CD4-positive, alpha-beta T cell treated with Interleukin-12 subunit alpha and Interleukin-12 subunit beta, for 1 hour (primary cell): ENCODE results near the gene MRPL2.
"Not testable (repeated sequence)": the region's sequence is repeated elsewhere in the genome, so short reads cannot be mapped to it uniquely, and the experiment has no call there.

Experiments used
- DNase-seq: peaks from one replicate; pipeline ENCODE4 v3.0.0-alpha.2; 2020

Gene MRPL2

GRCh38 chr6:43081922-43082321 is 22.7 kb upstream of the MRPL2 start:
- not testable (repeated sequence) for DNase-seq

DNA sequence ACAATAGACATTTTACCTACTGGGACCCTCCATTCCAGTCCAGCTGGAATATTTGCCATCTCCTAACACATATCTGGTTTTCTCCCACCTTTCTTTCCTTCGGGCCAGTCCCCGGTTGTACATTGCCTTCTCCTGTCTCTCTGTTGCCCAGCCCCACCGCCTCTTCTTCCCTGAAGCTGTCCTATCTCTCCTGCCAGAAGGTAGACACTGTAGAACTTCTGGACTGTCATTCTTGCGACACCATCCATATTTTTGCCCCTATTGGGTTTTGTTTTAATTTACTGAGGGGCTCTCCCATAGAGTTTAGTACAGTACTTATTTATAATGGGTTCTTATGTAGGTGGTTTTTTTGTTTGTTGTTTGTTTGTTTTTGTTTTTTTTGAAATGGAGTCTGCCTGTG is 21.8 kb upstream of the MRPL2 start:
- DNase-seq, result no peak

DNA sequence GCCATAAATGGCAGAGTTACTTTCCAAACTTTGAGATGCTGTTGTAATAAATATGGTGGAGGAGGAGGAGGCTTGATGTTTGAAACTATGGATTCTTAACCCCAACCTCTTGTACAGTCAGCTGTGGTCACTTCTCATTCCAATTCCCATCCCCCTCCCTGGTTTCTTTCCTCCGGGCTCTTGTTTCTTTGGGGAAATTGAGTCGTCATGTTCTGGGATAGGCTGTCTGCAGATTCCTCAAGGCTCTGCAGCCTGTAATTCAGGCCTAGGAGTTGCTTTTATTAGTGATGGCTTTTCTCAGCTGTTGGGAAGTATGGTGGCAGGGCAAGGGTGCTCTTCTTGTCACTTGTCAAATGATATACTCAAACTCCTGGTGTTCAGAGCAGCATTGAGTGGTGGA is 19.5 kb upstream of the MRPL2 start:
- no peak for DNase-seq

- DNase-seq, result no peak
These were observed 18.8 kb upstream of the MRPL2 start for GRCh38 chr6:43077981-43078511.

DNA sequence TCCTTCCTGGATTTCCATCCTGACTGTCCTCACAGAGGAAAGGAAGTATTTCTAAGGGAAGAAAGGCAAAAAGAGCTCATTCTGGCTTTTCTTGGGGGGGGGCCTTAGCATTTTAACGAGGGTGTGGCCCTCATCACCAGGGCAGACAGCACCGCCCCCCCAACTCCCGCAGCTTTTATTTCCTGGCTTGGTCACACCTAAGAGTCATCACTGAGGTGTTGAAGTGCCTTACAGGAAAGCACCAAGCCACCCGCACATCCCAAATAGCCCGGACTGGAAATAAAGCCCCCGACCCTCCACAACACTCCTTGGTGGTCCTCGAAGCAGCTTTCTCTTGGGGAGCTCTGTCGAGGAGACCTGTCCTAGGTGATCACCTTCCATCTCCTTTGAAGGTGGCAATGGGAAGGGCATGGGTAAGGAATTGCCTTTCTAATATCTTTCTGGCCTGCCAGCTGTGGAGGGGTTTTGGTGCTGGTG is 18.1 kb upstream of the MRPL2 start:
- DNase-seq, result no peak

DNA sequence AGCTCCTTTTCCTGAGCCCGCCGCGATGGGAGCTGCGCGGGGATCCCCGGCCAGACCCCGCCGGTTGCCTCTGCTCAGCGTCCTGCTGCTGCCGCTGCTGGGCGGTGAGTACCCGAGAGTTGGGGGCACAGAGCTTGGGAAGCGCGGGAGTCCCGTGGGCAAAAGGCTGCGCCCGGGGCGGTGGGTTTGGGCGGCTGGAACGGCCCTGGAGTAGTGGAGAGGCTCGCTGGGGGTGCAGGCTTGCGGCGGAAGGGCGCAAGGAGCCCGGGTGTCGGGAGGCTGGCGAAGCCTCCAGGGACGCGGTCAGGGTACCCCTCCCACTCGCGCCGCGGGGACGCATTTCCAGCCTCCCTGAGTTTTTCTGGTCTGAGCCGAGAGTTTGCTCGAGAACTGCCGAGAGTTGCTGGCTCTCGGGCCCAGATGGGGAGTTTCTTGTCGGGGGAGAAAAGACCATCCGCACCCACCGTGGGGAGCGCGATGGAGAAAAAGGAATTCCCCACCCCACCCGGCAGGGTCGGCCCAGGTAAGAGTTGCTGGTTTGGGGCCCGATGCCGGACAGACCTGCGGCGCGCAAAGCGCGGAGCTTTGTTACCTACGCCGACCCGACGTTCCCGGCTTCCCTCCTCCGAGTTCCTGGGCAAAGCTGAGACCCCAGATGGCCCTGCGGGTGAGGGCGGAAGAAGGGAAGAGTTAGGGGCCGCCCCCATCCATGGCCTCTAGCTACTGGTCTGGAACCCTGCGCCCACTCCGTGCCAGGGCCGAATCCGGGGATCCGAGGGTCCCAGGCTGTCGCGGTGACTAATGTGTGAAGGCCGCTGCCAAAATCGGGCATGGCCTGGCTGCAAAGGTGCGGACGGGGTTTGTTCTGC is 17.5 kb upstream of the MRPL2 start:
- DNase-seq, result no peak

DNA sequence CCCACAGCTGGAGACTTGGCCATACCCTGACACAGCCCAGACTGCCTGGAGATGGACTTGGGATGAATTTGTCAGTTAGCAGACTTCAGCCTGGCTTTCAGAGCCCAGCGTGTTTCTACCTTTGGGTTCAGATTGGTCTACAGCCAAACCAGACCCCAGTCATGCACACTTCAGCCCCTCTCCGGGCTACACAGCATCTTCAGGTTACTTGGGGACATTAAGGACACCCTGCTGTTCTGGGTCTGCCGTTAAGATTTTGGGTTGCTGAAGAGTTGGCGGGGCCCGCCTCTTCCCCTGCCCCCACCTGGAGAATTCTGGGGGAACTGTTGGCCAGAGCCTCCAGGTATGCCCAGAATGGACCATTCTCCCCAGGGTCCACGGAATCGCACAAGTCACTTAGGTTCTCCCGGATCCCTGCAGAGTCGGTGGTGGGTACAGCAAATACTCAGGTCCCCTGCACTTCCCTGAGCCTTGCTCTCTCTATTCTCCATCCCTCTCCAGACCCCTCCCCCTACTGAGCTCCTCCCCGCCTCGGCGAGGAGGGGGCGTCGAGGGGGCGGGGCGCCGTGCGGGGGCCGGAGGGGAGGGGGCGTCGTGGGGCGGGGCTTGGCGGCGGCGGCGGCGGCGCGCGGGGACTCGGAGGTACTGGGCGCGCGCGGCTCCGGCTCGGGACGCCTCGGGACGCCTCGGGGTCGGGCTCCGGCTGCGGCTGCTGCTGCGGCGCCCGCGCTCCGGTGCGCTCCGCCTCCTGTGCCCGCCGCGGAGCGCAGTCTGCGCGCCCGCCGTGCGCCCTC is 16.6 kb upstream of the MRPL2 start, which contains the start of gene PTK7:
Gene PTK7, plus strand, starts transcription at position 645 of the 794 bp plus-strand sequence. CDS start 175 bp downstream, outside the sequence.
- peak; percentile 15 for DNase-seq

- no peak for DNase-seq
These were observed 15.8 kb upstream of the MRPL2 start for GRCh38 chr6:43074847-43075669.

- DNase-seq, result peak; percentile 45
These were observed 10.9 kb upstream of the MRPL2 start for GRCh38 chr6:43070028-43070632.

DNA sequence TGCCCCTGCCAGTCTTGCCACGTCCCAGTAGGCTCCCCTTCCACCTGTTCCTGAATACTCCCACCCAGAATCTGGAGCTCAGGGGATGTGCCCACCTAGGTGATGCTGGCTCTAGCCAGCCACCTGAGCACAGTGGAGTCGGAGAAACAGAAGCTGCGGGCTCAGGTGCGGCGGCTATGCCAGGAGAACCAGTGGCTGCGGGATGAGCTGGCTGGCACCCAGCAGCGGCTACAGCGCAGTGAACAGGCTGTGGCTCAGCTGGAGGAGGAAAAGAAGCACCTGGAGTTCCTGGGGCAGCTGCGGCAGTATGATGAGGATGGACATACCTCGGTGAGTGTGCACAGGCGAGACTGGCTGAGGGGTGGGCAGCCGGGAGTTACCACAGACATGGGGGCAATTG is 3.6 kb upstream of the MRPL2 start:
- DNase-seq, result no peak

DNA sequence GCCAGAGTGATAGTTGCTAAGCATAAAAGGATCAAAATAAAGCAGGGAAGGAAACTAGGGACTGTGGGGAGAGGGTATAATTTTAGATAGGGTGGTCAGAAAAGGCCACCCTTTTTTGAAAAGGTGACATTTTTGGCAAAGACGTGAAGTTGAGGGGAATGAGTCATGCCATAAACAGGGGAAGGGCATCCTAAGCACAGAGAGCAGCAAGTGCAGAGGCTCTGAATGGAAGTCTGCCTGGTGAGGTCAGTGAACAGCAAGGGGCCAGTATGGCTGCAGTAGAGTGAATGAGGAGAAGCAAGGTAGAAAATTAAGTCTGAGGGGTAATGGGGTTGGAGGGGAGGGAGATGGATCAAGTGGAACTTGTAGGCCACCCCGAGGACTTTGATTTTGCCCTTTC is 2.6 kb upstream of the MRPL2 start:
- no peak for DNase-seq

DNA sequence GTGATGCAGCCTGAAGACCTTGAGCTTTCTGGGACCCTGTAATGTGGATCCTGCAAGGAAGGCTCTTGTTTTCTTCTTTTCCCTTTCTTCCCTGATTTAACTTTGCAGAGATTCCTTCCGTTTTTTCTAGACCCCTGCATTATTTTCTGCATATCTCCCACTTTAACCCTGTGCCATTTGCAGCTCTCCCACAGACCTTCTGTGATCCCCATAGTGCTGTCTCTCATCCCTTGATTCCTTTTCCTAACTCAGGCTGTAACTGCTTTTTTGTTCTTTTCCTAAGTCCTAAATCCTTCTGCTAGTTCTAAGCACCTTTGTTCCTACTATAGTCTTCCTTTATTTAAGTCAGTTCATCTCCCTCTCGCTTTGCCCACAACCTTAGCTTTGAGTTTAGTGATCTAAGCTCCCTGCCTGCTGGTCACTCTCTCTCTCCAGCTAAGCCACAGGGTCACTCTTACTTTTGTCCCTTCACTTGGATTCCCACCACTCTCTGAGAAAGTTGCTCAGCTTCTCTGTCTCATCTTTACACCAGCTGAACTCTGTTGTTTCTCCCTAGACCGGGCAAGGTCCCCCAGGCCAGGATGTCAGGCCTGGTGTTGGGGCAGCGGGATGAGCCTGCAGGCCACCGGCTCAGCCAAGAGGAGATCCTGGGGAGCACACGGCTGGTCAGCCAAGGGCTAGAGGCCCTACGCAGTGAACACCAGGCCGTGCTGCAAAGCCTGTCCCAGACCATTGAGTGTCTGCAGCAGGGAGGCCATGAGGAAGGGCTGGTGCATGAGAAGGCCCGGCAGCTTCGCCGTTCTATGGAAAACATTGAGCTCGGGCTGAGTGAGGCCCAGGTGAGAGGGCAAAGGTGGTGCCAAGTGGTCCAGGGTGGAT is 1.8 kb upstream of the MRPL2 start:
- DNase-seq, result no peak

- no peak for DNase-seq
These were observed 960 bp upstream of the MRPL2 start for GRCh38 chr6:43060034-43060754.

DNA sequence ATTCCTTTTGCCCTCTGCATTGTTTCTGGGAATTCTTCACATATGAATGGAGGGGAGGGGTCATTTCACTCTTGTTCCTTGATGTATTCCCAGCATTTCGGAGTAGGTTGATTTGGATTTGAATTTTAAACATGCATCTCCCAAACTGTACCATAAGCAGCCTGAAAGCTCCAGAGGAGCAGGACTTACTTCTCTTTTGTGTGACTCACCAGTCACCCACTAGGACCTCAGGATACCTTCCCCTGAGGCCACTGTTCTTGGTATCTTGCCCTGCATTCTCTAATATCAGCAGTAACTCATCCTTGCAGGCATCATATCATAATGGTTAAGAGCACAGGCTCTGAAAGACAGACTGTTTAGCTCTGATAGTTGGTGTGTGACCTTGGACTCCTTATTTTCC is 703 bp downstream of the MRPL2 start:
- DNase-seq, result no peak

DNA sequence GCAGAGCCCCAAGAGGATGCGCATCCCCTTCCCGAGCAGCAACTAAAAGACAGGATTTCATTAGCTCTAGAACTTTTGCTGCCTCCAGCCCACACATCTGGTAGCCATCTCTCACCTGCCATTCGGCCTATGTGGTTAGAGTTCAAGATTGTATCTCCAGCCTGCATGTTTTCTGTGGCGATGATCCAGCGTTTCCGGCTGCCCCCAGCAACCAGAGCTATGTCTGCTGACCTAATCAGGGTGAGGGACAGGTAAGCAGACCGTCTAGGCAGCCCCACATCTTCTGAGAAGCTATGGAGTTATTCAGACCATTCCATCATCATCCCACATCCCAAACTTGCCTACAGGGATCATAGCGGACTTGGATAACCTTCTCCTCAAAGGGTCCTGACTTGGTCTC is 3.3 kb downstream of the MRPL2 start:
- DNase-seq, result no peak

DNA sequence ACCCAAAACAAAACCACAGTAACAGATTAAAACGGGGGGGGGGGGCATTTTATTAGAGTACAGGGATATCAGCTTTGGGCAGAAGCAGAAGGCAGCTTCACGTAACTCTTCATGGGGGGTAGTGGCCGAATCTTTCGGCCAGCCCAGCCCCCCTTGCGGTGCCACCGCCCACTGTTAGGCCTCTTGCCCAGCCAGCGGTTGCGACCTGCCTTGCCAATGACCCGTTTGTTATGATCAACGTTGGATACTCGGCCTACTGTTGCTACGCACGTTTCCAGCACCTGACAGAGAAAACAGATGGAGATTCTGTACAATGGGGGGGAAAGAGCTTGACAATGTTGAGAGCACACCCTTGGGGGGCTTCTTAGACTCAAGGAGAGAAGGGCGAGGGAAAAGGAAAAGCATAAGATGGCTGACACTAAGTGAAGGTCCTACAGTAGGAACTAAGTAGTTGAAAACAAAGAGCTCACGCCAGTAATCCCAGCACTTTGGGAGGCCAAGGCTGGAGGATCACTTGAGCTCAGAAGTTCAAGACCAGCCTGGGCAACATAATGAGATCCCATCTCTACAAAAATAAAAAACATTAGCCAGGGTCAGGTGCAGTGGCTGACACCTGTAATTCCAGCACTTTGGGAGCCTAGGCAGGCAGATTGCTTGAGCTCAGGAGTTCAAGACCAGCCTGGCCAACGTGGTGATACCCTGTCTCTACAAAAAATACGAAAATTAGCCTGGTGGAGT is 4.9 kb downstream of the MRPL2 start:
- no peak for DNase-seq

DNA sequence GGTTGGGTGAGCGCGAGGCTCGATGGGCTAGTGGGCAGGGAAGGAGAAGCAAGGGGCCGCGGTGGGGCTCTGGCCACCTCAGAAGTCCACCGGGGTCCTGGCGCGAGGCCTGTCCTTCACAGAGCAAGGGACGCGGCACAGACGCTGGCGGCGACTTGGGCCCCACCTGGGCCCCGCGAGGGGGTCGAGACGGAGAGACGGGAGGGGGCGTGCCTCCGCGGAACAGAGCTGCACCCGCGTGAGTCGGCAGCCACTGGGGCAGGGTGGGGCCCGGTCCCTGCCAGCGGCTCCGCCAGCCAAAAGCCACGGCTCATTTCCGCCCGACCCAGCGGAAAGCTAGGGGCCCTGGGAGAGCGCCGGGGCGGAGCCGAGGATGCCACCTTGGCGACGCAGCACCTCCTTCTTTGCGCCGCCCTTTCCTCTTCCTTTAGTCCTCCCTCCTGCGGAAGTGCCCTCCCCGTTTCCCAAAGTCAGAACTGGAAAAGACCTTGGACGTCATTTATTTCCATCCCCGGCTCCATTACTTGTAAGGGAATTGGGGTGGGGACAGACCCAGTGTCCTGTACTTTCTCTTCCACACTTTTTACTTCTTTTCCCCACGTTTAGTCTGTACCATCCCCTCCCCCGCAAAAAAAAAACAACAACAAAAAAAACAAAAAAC is 5.6 kb downstream of the MRPL2 start, which contains the start of gene CUL7:
Gene CUL7, minus strand, starts transcription at position 307 of the 661 bp plus-strand sequence. CDS start 1,063 bp downstream, outside the sequence.
- DNase-seq, result peak; percentile 92

DNA sequence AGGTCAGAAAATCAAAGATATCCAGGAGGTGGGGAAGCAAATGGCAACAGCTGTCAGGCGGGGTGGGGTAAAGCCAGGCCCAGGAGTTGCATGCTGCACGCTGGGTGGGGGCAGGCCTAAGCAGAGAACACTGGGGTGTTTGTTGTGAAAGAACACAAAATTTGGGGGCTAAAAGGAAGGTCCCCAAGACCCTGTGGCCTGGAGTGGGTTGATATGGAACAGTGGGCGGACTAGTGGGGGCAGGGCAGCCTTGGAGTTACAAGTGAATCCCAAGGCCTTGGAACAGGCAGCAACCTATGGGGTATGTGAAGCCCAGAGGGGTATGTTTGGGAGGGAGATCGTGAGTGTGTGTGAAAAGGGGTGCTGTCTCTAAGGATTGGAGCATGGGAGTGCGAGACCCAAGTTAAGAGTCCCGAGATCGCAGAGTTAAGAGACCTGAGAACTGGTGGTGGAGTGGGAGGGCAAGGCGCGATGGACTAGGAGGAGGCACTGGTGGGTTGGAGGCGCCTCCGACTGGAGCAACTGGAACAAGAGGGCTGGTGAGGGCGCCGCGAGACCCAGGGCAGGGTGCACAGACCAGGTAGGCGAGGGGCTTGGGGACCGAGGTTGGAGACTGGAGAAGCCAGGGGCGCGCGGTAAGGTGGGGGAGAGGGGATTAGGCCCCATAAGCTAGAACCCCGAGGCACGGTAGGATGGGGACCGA is 6.2 kb downstream of the MRPL2 start:
- DNase-seq, result no peak
